BLaER1 treated with 17β-estradiol and CSF1 and Interleukin-3, amounts not matched to agents 10 nM and 100 nM (cell line): ENCODE measurements around the gene RPL37A.

ENCODE experiments used
- H3K27ac ChIP-seq, 11 experiments: shearing (Covaris generic); formaldehyde crosslinking; 2 replicates each; pipeline ENCODE4 v1.8.1; 2022
- H3K27me3 ChIP-seq, 11 experiments: shearing (Covaris generic); formaldehyde crosslinking; 2 replicates each; pipeline ENCODE4 v1.8.1; 2022
- H3K36me3 ChIP-seq, 11 experiments: shearing (Covaris generic); formaldehyde crosslinking; 2 replicates each; pipeline ENCODE4 v1.8.1; 2022
- H3K4me1 ChIP-seq, 10 experiments: shearing (Covaris generic); formaldehyde crosslinking; 2 replicates each; pipeline ENCODE4 v1.8.1; 2022
- H3K4me2 ChIP-seq, 11 experiments: shearing (Covaris generic); formaldehyde crosslinking; 2 replicates each; pipeline ENCODE4 v1.8.1; 2022
- H3K4me3 ChIP-seq, 10 experiments: shearing (Covaris generic); formaldehyde crosslinking; 2 replicates each; pipeline ENCODE4 v1.8.1; 2022
- H3K9ac ChIP-seq, 11 experiments: shearing (Covaris generic); formaldehyde crosslinking; 2 replicates each; pipeline ENCODE4 v1.8.1; 2022
- H3K9me3 ChIP-seq, 11 experiments: shearing (Covaris generic); formaldehyde crosslinking; replicated peaks in 1 of 11; 2 replicates each; pipeline ENCODE4 v1.8.1; 2022
- H4K20me1 ChIP-seq, 11 experiments: shearing (Covaris generic); formaldehyde crosslinking; 2 replicates each; pipeline ENCODE4 v1.8.1; 2022
- Cebpa-rat ChIP-seq, 11 experiments: shearing (Covaris generic); IDR thresholded peaks; 2 replicates each; pipeline ENCODE4 v1.8.1; 2022

RPL37A gene

DNA sequence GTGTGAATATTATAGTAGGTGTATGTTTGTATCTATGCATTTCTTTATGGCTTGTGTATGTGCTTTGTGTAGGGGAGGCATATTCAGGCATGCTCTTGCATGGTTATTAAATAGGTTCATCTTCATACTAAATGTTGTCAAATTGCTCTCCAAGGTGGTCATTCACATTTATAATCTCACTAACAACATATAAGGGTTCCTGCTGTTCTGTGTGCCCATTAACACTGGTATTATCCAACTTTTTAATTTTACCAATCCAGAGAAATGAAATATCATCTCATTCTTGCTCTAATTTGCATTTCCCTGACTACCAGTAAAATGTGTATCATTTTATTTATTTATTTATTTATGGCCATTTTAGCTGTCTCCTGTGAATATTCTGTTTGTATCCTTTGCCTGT, 29.0 kb upstream of the RPL37A start:
- Histone ChIP-seq H4K20me1 (peaks cover 0 to 3% (median 0%) of the 10 kb centered on the region in 11 experiments; a peak in 3 of 22 replicates), H3K9ac (no peak overlapping the region), H3K4me3 (no peak overlapping the region), H3K9me3 (no peaks in the 10 kb centered on the region), H3K4me1 (peaks cover 2 to 4% (median 3%) of the 10 kb centered on the region in 10 experiments; a peak in 19 of 20 replicates), H3K27ac (no peak overlapping the region), H3K27me3 (peaks cover 0 to 6% (median 0%) of the 10 kb centered on the region in 11 experiments; a peak in 3 of 22 replicates), H3K4me2 (no peak overlapping the region), H3K36me3 (peaks cover 22 to 76% (median 64%) of the 10 kb centered on the region in 11 experiments; a peak in 21 of 22 replicates)
- no peak for TF ChIP-seq Cebpa-rat (IDR thresholded peaks at IDR 0.05)

DNA sequence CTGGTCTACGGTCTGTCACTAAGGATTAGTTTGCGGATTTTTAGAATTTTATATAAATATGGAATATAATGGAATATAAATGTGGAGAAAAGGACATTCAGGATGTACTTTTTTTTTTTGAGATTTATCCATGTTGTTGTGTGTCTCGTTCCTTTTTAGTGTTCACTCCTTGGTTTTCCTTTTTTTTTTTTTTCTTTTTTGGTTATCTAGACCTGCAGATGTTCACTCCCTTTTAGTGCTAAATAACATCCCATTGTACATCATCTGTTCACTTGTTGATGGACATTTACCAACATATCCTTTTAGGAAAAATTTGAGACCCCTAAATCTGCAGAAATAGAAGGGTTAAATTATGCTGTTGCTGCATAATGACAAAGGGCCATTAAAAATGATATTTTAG, 25.5 kb upstream of the RPL37A start:
- peaks cover 26 to 64% (median 54%) of the 10 kb centered on the region in 11 experiments for H3K36me3 ChIP-seq
- H3K27ac ChIP-seq, result no peak overlapping the region
- peaks cover 21 to 38% (median 35%) of the 10 kb centered on the region in 10 experiments for H3K4me1 ChIP-seq
- H3K9ac ChIP-seq, result no peak overlapping the region
- H3K27me3 ChIP-seq, result peaks cover 0 to 6% (median 0%) of the 10 kb centered on the region in 11 experiments; a peak in 3 of 22 replicates
- no peaks in the 10 kb centered on the region for H3K9me3 ChIP-seq
- H3K4me3 ChIP-seq, result no peak overlapping the region
- H3K4me2 ChIP-seq, result no peak overlapping the region
- TF ChIP-seq Cebpa-rat (IDR thresholded peaks at IDR 0.05), result no peak
- H4K20me1 ChIP-seq, result peaks cover 0 to 37% (median 5%) of the 10 kb centered on the region in 11 experiments; a peak in 9 of 22 replicates

DNA sequence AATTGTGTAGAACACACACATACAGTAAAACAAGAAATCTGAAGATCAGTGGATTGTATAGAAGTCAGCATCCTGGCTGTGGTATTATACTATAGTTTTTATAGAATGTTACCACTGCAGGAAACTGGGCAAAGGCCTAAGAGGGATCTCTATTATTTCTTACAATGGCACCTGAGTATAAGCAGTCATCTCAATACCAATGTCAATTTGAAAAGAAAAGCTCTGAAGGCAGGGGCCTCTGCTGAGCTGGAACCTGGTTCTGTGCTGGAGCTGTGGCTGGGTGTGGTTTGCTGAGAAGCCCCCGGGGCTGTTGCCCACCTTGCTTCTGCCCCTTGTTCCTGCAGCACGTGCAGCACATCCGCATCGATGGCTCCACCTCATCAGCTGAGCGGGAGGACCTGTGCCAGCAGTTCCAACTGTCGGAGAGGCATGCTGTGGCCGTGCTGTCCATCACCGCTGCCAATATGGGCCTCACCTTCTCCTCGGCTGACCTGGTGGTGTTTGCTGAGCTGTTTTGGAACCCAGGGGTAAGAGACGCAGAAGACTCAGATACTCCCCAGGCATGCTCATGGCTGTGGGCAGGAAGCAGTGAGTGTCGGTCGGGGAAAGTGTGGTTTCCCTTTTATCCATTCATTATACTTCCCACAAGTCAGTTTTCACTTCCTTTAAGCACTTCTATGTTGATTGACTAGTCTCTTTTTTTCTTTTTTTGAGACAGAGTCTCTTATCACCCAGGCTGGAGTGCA, 23.5 kb upstream of the RPL37A start:
- peaks cover 39 to 65% (median 54%) of the 10 kb centered on the region in 11 experiments for H3K36me3 ChIP-seq
- H3K27me3 ChIP-seq, result peaks cover 0 to 6% (median 0%) of the 10 kb centered on the region in 11 experiments; a peak in 3 of 22 replicates
- peak overlapping the region in 4 of 10 experiments; percentile 22 to 46 (median 38); a peak in 5 of 20 replicates for H3K4me3 ChIP-seq
- peak overlapping the region; percentile 77 to 96 (median 88) for H3K4me2 ChIP-seq
- H3K9me3 ChIP-seq, result no peaks in the 10 kb centered on the region
- no peak for TF ChIP-seq Cebpa-rat (IDR thresholded peaks at IDR 0.05)
- peaks cover 21 to 47% (median 38%) of the 10 kb centered on the region in 10 experiments for H3K4me1 ChIP-seq
- H3K9ac ChIP-seq, result peak overlapping the region in 4 of 11 experiments; percentile 2 to 32 (median 12); a peak in 1 of 22 replicates
- H4K20me1 ChIP-seq, result peaks cover 0 to 46% (median 5%) of the 10 kb centered on the region in 11 experiments; a peak in 9 of 22 replicates
- H3K27ac ChIP-seq, result peak overlapping the region in 4 of 11 experiments; percentile 15 to 47 (median 32); a peak in 4 of 22 replicates

DNA sequence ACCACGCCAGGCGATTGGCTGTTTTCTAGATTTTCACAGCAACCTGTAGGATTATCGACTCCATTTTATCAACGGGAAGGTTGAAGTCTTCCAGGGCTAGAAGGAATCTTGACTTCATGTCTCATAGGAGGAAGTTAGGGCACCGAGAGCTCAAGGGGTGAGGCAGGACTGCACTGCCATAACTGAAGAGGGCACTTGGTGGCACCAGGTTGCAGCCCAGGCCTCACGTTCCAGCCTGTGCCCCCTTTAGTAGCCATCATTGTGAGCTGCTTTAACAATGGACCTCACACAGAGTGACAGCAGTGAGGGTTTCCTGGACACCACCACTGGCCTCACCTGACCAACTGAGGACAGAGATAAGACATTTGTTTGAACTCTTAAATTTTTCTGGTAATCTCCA, 22.9 kb upstream of the RPL37A start:
- Histone ChIP-seq H3K4me2 (peak overlapping the region; percentile 77 to 96 (median 88)), H3K9me3 (no peaks in the 10 kb centered on the region), H3K4me3 (0 out of 20 replicates have a peak overlapping the region, but pooled peaks of 1 of the 10 experiments have one; percentile 39), H3K4me1 (peaks cover 21 to 47% (median 38%) of the 10 kb centered on the region in 10 experiments), H3K27ac (peak overlapping the region in 5 of 11 experiments; percentile 1 to 47 (median 23); a peak in 5 of 22 replicates), H3K9ac (peak overlapping the region in 2 of 11 experiments; percentile 3 to 32; a peak in 1 of 22 replicates), H4K20me1 (peaks cover 0 to 46% (median 5%) of the 10 kb centered on the region in 11 experiments; a peak in 9 of 22 replicates), H3K36me3 (peaks cover 40 to 65% (median 54%) of the 10 kb centered on the region in 11 experiments), H3K27me3 (peaks cover 0 to 6% (median 0%) of the 10 kb centered on the region in 11 experiments; a peak in 3 of 22 replicates)
- no peak for TF ChIP-seq Cebpa-rat (IDR thresholded peaks at IDR 0.05)

DNA sequence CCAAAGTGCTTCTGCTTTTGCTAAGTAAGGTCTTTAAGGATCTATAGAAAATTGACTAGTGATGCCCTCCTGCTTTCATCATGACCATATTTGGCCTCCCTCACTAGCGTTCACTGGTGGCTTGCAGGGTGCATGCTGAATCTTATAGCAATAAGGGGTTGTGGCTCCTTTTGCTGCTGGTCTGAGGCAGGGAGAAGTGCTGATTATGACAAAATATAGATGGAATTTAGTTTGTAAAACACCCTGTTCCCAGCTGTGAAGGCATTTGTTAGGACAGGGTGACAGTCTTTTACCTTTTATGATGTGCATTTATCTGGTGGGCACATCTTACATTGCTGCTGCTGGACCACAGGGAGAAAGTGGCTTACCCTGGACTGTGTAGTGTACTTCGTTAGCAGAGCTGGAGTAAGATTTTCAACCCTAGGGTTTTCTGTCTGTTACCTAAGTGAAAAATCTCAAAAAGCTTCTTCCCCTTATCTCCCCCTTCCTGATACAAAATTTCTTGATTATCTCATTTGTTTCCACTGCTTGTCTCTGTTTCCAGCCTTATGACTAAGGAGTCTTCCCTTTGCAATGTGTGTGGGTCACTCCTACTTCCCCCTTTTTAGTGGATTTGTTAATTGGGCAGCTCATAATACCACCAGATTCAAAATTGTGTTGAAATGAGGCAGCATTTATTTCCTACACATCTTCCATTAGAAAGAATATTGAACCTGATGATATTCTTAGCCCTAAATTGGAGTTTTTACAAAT, 21.2 kb upstream of the RPL37A start:
- H3K4me2 ChIP-seq, result peak overlapping the region in 5 of 11 experiments; percentile 77 to 96 (median 91); a peak in 10 of 22 replicates
- peaks cover 21 to 47% (median 38%) of the 10 kb centered on the region in 10 experiments for H3K4me1 ChIP-seq
- TF ChIP-seq Cebpa-rat (IDR thresholded peaks at IDR 0.05), result no peak
- H3K27ac ChIP-seq, result peak overlapping the region in 4 of 11 experiments; percentile 12 to 67 (median 47); a peak in 7 of 22 replicates
- H3K9me3 ChIP-seq, result no peaks in the 10 kb centered on the region
- H4K20me1 ChIP-seq, result peaks cover 0 to 46% (median 5%) of the 10 kb centered on the region in 11 experiments; a peak in 9 of 22 replicates
- H3K36me3 ChIP-seq, result peaks cover 45 to 67% (median 57%) of the 10 kb centered on the region in 11 experiments
- peaks cover 0 to 6% (median 0%) of the 10 kb centered on the region in 11 experiments; a peak in 3 of 22 replicates for H3K27me3 ChIP-seq
- H3K4me3 ChIP-seq, result no peak overlapping the region
- peak overlapping the region in 2 of 11 experiments; percentile 38 to 43; a peak in 4 of 22 replicates for H3K9ac ChIP-seq

DNA sequence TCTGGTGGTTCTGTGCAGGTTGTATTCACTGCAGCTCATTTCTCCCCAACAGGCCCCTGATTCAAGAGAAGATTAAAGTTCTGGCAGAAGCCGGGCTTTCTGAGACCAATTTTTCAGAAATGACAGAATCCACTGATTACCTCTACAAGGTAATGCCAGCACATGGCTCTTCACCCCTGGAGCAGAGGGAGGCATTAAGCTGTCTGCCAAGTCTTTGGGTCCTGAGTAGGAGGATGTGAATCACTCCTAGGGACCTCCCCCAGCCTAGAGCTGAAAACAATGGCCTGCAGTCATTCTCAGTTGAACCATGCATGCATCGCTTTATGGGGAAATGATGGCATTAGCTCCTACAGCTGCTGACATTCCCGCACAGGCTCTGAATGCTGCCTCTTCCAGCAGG, 20.5 kb upstream of the RPL37A start:
- H3K4me3 ChIP-seq, result no peak overlapping the region
- H3K36me3 ChIP-seq, result peaks cover 51 to 74% (median 64%) of the 10 kb centered on the region in 11 experiments
- H3K9me3 ChIP-seq, result no peaks in the 10 kb centered on the region
- peaks cover 21 to 47% (median 38%) of the 10 kb centered on the region in 10 experiments for H3K4me1 ChIP-seq
- no peak for TF ChIP-seq Cebpa-rat (IDR thresholded peaks at IDR 0.05)
- H3K9ac ChIP-seq, result no peak overlapping the region; a peak in 1 of 22 replicates
- peak overlapping the region in 3 of 11 experiments; percentile 38 to 67 (median 56); a peak in 6 of 22 replicates for H3K27ac ChIP-seq
- peak overlapping the region in 5 of 11 experiments; percentile 77 to 96 (median 91); a peak in 10 of 22 replicates for H3K4me2 ChIP-seq
- peaks cover 0 to 6% (median 0%) of the 10 kb centered on the region in 11 experiments; a peak in 3 of 22 replicates for H3K27me3 ChIP-seq
- peaks cover 0 to 46% (median 5%) of the 10 kb centered on the region in 11 experiments; a peak in 9 of 22 replicates for H4K20me1 ChIP-seq

DNA sequence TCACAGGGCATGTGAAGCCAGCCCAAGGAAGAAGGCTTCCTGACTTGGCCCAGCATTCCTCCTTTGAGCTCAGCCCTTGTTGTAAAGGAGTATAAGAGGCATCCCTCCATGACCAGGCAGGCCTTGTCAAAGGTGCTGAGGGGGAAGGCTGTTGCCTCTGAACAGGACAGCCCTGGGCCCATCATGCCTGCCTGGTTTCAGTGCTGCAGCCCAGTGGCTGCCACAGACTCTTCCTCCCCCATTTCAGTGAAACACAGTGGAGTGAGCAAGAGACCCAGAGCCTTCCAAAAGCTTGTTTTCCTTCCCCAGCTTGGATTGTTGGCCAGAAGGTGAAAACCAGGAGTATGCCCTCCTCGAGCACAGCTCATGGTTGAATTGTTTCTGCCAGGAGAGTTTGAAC, 19.9 kb upstream of the RPL37A start:
- Histone ChIP-seq H3K36me3 (peaks cover 53 to 80% (median 70%) of the 10 kb centered on the region in 11 experiments), H3K4me1 (peaks cover 21 to 47% (median 38%) of the 10 kb centered on the region in 10 experiments), H3K27ac (0 out of 22 replicates have a peak overlapping the region, but pooled peaks of 1 of the 11 experiments have one; percentile 67), H4K20me1 (peaks cover 0 to 46% (median 5%) of the 10 kb centered on the region in 11 experiments; a peak in 9 of 22 replicates), H3K4me2 (peak overlapping the region in 5 of 11 experiments; percentile 77 to 96 (median 91); a peak in 9 of 22 replicates), H3K4me3 (no peak overlapping the region), H3K9me3 (no peaks in the 10 kb centered on the region), H3K27me3 (peaks cover 0 to 6% (median 0%) of the 10 kb centered on the region in 11 experiments; a peak in 3 of 22 replicates), H3K9ac (no peak overlapping the region)
- no peak for TF ChIP-seq Cebpa-rat (IDR thresholded peaks at IDR 0.05)

DNA sequence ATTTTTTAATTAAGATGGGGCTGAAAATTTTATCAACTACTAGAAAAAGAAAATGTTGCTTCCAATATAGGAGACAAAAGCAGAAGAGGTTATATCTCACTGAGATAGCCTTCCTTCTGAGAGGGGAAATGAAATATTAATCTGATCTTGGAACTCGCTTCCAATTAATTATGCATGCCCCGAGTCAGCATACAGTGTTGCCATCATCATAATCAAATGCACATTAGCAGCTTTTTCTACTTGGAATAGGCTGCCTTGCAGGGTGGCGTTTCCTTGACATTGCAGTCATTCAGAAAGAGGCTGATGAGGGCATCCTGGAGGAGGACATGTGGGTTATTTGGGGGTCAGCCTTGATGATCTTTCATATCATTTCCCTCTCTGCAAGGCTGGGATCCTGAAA, 18.4 kb upstream of the RPL37A start:
- peaks cover 12 to 43% (median 31%) of the 10 kb centered on the region in 10 experiments for H3K4me1 ChIP-seq
- H3K27ac ChIP-seq, result no peak overlapping the region
- H3K4me3 ChIP-seq, result no peak overlapping the region
- no peaks in the 10 kb centered on the region; a peak in 1 of 22 replicates for H3K27me3 ChIP-seq
- no peak overlapping the region for H3K4me2 ChIP-seq
- peaks cover 53 to 81% (median 70%) of the 10 kb centered on the region in 11 experiments for H3K36me3 ChIP-seq
- no peak overlapping the region for H3K9ac ChIP-seq
- no peaks in the 10 kb centered on the region for H3K9me3 ChIP-seq
- TF ChIP-seq Cebpa-rat (IDR thresholded peaks at IDR 0.05), result no peak
- peaks cover 0 to 37% (median under 1%) of the 10 kb centered on the region in 11 experiments; a peak in 7 of 22 replicates for H4K20me1 ChIP-seq
